Activated T-cell treated with anti-CD3 and anti-CD28 coated beads, Interleukin-2, amount 50 U/mL, for 24 hours (primary cell): ENCODE measurements around the gene MAN2B2.

Experiments used
- DNase-seq: peaks from one replicate; pipeline ENCODE4 v3.0.0-alpha.2; 2020
- H3K27ac Mint-ChIP-seq: 2 replicates; pipeline ENCODE4 v1.8.0; 2020; ENCODE audit warnings: mild to moderate bottlenecking, mixed read lengths
- H3K27me3 Mint-ChIP-seq: 2 replicates; pipeline ENCODE4 v1.8.0; 2020; ENCODE audit warnings: mixed read lengths
- H3K36me3 Mint-ChIP-seq: 2 replicates; pipeline ENCODE4 v1.8.0; 2020; ENCODE audit warnings: low read depth, mixed read lengths
- H3K4me1 Mint-ChIP-seq: 2 replicates; pipeline ENCODE4 v1.8.0; 2020; ENCODE audit warnings: low read depth, mixed read lengths
- H3K4me3 Mint-ChIP-seq: 2 replicates; pipeline ENCODE4 v1.8.0; 2020; ENCODE audit warnings: mild to moderate bottlenecking, moderate library complexity, mixed read lengths
- H3K9me3 Mint-ChIP-seq: 2 replicates; pipeline ENCODE4 v1.8.0; 2020; ENCODE audit warnings: mixed read lengths

Gene MAN2B2

DNA sequence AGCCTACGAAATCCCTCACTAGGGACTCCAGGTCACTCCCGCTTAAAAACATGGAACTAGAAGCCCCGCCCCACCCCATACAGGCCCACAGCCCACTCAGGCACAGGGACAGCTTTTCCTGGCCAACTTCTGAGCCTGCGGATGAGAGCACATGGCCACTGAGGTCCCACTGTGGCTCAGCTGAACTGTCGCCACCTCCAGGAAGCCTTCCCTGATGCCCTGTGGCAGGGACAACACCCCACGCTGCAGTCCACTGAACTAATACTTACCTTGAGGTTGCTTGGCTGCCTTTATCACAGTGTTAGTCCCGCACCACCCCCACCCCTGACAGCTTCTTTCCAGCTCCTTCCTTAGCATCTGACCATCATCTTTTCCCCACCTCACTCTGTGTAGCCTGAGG lies 39.3 kb upstream of the MAN2B2 start:
- no peaks in the 10 kb centered on the region for H3K4me1 Mint-ChIP-seq
- H3K4me3 Mint-ChIP-seq = no peak overlapping the region
- peaks cover 7% of the 10 kb centered on the region for H3K9me3 Mint-ChIP-seq
- no peaks in the 10 kb centered on the region for H3K36me3 Mint-ChIP-seq
- DNase-seq = no peak
- no peak overlapping the region for H3K27ac Mint-ChIP-seq
- peaks cover 28% of the 10 kb centered on the region for H3K27me3 Mint-ChIP-seq

DNA sequence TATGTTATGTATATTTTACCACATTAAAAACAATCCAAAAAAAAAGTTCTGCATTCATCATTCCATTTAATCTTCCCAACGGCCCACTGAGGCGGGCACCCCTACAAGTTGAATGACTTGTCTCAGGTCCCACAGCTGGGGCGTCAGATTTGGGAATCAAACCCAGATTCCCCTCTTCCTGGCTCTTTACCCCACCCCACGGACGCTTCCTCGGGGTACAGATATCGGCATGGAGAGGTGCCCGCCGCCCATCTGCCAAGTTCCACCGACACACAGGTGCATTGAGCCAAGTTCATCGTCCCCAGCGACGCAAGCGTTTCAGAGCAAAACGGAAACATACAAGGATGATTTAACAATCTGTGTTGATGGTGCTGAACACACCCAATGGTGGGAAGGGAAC lies 36.9 kb upstream of the MAN2B2 start:
- peaks cover 30% of the 10 kb centered on the region for H3K27me3 Mint-ChIP-seq
- H3K4me1 Mint-ChIP-seq = no peaks in the 10 kb centered on the region
- H3K4me3 Mint-ChIP-seq = no peak overlapping the region
- no peak for DNase-seq
- H3K27ac Mint-ChIP-seq = no peak overlapping the region
- H3K36me3 Mint-ChIP-seq = no peaks in the 10 kb centered on the region
- peaks cover 7% of the 10 kb centered on the region for H3K9me3 Mint-ChIP-seq

DNA sequence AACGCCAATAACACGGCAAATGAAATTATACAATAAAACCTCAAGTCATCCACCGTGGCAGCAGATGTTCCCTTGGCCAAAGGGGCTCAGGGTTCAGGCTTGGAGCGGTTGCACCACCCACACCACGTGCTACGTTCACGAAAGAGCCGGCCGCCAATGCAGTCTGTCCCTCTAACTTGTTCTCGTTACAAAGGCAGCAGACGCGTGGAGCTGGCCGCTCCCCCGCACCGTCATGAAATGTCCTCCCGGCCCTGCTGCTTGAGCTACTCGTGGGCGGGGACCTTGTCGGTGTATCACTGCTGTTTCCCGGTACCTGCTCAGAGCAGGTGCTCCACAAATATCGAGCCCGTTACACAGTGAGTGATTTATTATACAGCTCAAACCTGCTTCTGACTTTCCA lies 36.4 kb upstream of the MAN2B2 start:
- Mint-ChIP-seq H3K4me1 (no peaks in the 10 kb centered on the region), H3K9me3 (peaks cover 7% of the 10 kb centered on the region), H3K4me3 (no peak overlapping the region)

DNA sequence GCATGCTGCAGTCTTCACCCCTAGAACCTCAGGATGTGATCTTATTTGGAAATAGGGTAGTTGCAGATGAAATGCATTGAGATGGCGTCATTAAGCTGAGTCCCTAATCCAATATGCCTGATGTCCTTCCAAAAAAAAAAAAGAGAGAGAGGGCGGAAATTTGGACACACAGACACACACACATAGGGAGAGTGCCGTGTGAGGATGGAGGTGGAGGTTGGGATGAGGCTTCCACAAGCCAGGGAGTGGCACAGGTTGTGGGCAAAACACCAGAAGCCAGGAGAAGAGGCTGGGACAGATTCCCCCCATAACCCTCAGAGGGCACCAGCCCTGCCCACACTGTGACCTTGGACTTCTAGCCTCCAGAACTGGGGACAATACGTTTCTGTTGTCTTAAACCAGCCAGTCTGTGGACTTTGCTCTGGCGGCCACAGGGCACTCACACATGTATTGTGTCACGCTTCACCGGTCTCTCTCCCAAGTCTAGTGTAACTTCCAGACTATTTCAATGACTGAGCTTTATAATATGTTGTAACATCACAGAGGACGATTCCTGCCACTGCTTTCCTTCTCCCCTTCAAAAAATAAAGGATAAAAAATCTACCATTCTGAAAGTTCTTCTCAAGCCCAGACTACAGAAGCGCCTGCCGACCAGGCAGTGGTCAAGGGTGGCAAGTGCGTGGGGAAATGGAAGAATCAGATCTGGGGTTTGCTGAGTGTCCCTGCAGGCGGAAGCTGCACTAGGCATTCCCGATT lies 35.8 kb upstream of the MAN2B2 start:
- H3K4me3 Mint-ChIP-seq = no peak overlapping the region
- no peaks in the 10 kb centered on the region for H3K4me1 Mint-ChIP-seq
- H3K27ac Mint-ChIP-seq = no peak overlapping the region
- H3K27me3 Mint-ChIP-seq = peaks cover 37% of the 10 kb centered on the region
- peaks cover 7% of the 10 kb centered on the region for H3K9me3 Mint-ChIP-seq
- H3K36me3 Mint-ChIP-seq = no peaks in the 10 kb centered on the region
- no peak for DNase-seq

More for the DNA sequence above, 36.4 kb upstream of the MAN2B2 start:
- H3K27me3 Mint-ChIP-seq = peaks cover 32% of the 10 kb centered on the region
- no peak for DNase-seq
- no peaks in the 10 kb centered on the region for H3K36me3 Mint-ChIP-seq
- H3K27ac Mint-ChIP-seq = no peak overlapping the region

DNA sequence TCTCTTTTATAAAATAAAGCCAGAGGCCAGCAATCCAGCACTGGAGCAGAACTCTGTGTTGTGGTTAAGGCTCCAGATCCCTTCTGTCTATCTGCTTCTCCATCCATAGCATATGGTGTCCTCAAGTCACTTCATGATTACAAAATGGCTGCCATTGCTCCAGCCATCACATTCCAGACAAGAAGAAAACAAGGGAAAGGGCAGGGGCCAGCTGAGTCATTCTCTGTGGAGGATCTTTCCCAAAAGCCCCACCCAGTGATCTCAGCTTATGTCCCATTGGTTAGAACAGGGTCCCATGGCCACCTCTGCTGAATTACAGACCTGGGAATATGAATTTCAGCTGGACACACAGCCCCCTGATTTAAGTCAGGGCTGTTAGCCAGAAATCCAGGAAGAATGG lies 34.1 kb upstream of the MAN2B2 start:
- no peak for DNase-seq
- H3K27me3 Mint-ChIP-seq = peaks cover 47% of the 10 kb centered on the region
- no peaks in the 10 kb centered on the region for H3K36me3 Mint-ChIP-seq
- no peak overlapping the region for H3K4me3 Mint-ChIP-seq
- H3K4me1 Mint-ChIP-seq = no peaks in the 10 kb centered on the region
- no peak overlapping the region for H3K27ac Mint-ChIP-seq
- peaks cover 7% of the 10 kb centered on the region for H3K9me3 Mint-ChIP-seq

DNA sequence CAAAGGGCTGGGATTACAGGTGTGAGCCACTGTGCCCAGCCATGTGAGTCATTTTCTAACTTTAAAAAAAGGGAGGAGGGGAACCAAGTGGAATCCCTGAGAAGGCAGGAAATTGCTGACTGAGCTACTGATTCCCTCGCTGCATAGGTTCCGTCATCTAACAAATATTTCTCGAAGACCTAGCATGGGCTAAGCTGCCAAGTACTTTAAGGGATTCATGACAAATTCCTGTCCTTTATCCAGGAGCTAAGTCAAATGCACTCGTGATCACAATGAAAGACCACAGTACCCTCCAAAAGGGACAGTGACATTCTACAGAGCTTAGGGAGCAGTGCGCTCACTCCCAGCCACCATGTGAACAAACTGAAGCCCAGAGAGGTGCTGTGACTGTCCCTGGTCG lies 33.2 kb upstream of the MAN2B2 start:
- no peaks in the 10 kb centered on the region for H3K36me3 Mint-ChIP-seq
- peaks cover 7% of the 10 kb centered on the region for H3K9me3 Mint-ChIP-seq
- no peak overlapping the region for H3K4me3 Mint-ChIP-seq
- H3K4me1 Mint-ChIP-seq = no peaks in the 10 kb centered on the region
- no peak for DNase-seq
- H3K27ac Mint-ChIP-seq = no peak overlapping the region
- peaks cover 53% of the 10 kb centered on the region for H3K27me3 Mint-ChIP-seq

DNA sequence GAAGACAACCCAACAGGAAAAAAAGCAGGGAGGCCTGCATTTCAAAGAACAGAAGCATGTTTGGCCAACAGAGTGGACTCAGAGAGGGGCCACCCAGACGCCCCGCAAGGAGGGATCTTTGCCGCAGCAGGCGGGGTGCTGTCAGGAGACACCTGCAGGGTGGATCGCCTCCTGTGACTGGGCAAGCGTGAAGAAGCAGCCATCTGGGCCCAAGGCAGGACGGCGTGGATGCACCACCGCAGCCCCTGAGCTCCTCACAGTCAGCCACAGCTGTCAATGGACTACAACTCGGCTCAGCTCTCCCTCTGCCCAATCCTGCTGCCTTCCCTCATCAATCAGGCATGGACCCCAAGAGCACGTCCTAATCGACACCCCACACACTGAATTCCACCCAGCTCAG lies 32.0 kb upstream of the MAN2B2 start:
- no peaks in the 10 kb centered on the region for H3K36me3 Mint-ChIP-seq
- no peak overlapping the region for H3K4me3 Mint-ChIP-seq
- H3K9me3 Mint-ChIP-seq = peaks cover 7% of the 10 kb centered on the region
- H3K27ac Mint-ChIP-seq = no peak overlapping the region
- DNase-seq = no peak
- H3K4me1 Mint-ChIP-seq = no peaks in the 10 kb centered on the region
- peaks cover 62% of the 10 kb centered on the region for H3K27me3 Mint-ChIP-seq

DNA sequence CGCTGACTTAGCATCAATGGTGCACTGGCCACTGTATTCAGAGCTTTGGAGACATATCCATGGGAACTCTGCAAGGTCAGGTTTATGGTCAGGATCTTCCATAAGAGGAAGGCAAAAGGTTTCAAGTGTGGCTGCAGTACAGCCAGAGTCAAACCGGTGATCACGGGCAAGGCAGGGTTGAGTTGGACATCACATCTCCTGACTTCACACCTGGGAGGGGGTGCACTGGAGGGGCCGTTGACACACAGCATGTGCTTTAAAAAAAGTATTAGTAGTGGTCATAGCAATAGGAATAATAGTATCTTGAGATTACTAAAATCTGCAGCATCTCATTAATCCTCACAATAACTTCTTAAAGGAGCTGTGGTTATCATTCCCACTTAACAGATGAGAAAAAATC lies 28.9 kb upstream of the MAN2B2 start:
- H3K36me3 Mint-ChIP-seq = no peaks in the 10 kb centered on the region
- H3K27ac Mint-ChIP-seq = no peak overlapping the region
- no peaks in the 10 kb centered on the region for H3K9me3 Mint-ChIP-seq
- DNase-seq = no peak
- no peaks in the 10 kb centered on the region for H3K4me1 Mint-ChIP-seq
- no peak overlapping the region for H3K4me3 Mint-ChIP-seq
- H3K27me3 Mint-ChIP-seq = peaks cover 60% of the 10 kb centered on the region

DNA sequence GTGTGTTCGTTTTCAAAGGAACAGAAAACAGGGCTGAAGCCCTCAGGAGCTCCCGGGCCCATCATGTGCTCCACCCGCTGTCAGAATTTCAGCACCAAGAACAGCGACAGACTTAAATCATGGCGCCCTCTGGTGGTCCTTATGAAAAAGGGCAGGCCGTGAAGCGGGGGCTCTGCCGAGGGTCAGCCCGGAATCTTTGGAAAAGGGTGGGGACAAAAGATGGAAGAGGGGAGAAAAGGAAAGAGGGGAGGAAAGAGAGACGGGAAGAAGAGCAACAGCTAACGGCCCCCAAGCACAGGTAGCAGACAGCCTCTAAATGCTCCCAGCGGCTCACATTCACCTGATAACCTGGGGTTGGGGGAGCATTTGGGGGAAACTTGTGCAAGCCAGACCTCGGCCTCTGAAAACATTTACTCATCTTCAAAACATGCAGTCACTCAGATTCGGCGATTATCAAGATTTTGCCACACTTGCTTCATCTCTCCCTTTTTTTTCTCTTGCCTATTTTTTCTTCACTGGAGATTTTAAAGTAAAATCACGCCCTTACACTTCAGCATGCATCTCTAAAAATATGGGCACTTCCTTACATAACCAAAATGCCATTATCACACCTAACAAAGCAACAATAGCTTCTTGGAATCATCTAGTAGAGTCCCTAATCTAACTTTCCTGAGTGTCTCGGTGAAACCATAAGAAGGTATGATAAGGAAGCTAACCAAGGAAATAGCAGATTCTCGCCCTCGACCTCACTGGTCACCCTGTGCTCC lies 28.1 kb upstream of the MAN2B2 start:
- peaks cover 3% of the 10 kb centered on the region for H3K9me3 Mint-ChIP-seq
- no peaks in the 10 kb centered on the region for H3K4me1 Mint-ChIP-seq
- no peak overlapping the region for H3K4me3 Mint-ChIP-seq
- peaks cover 63% of the 10 kb centered on the region for H3K27me3 Mint-ChIP-seq
- H3K27ac Mint-ChIP-seq = no peak overlapping the region
- H3K36me3 Mint-ChIP-seq = no peaks in the 10 kb centered on the region
- DNase-seq = peak; percentile 60

DNA sequence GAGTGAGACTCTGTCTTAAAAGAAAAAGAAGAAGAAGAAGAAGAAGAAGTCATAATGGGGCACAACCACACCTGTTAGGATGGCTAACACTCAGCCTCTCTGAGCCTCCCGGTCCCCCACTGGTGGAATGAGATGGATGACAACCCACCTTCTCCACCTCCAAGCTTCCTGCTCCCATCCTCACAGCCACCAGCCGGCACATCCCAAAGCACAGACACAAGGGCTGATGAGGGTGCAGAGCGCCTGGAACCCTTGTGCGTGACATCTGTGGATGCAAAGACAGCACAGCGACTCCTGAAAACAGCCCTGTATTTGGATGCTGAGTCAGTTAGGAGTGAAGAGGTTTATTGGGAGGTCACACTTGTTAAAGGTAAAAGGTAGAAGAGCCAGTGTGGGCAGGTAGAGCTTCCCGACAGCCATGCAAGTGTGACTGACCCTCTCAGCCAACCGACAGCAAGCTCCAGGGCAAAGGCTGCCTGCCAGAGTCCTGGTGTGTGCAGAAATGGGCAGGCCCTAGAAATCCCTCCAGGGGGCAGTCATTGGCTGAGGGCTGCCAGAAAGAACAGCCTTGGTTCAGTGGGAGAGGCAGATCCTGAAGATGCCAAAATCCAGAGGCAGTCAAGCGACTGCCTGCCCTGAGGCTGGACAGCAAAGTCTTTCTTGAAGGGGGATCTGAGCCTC lies 26.6 kb upstream of the MAN2B2 start:
- H3K9me3 Mint-ChIP-seq = peaks cover 11% of the 10 kb centered on the region

DNA sequence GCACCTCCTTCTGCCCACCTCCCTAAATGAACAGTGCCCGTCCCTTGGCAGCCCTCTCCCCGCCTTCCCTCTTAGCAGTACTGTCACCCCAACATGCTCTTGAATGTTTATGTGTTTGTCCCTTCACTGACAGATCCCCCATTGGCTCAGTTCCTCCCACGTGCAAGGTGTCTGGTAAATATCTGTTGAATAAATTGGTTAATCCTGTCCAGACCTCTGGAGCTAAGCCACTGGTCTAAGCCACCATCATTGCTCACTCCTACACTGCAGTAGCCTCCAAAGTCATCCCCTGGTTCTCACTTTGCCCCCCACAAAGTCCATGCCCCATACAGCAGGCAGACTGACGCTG lies 26.1 kb upstream of the MAN2B2 start:
- no peaks in the 10 kb centered on the region for H3K36me3 Mint-ChIP-seq
- H3K27ac Mint-ChIP-seq = no peak overlapping the region
- peaks cover 69% of the 10 kb centered on the region for H3K27me3 Mint-ChIP-seq
- no peaks in the 10 kb centered on the region for H3K4me1 Mint-ChIP-seq
- DNase-seq = no peak
- H3K4me3 Mint-ChIP-seq = no peak overlapping the region
- peaks cover 11% of the 10 kb centered on the region for H3K9me3 Mint-ChIP-seq

More for the DNA sequence above, 26.6 kb upstream of the MAN2B2 start:
- no peak overlapping the region for H3K27ac Mint-ChIP-seq
- no peaks in the 10 kb centered on the region for H3K4me1 Mint-ChIP-seq
- H3K36me3 Mint-ChIP-seq = no peaks in the 10 kb centered on the region
- no peak for DNase-seq
- H3K27me3 Mint-ChIP-seq = peaks cover 69% of the 10 kb centered on the region
- H3K4me3 Mint-ChIP-seq = no peak overlapping the region

DNA sequence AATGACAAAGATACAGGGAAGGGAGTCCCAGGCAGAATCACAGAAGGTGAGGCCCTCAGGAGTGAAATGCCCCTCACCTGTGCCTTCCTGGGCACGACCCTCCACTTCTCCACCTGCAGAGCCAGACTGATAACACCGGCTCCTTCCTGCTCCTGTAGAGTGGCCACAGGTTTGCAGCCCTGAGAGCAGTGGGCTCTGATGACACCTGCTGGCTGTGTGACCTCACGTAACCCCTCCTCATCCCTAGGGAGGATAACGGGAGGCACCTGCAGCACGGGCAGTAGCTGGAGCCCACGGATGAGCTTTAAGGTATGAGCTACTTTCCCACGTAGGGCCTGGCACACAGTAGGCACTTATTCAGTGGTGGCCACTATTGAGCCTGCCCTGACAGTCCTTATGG lies 25.5 kb upstream of the MAN2B2 start:
- DNase-seq = no peak
- Mint-ChIP-seq H3K27ac (no peak overlapping the region), H3K4me1 (no peaks in the 10 kb centered on the region), H3K9me3 (peaks cover 11% of the 10 kb centered on the region), H3K36me3 (no peaks in the 10 kb centered on the region), H3K27me3 (peaks cover 67% of the 10 kb centered on the region), H3K4me3 (no peak overlapping the region)

DNA sequence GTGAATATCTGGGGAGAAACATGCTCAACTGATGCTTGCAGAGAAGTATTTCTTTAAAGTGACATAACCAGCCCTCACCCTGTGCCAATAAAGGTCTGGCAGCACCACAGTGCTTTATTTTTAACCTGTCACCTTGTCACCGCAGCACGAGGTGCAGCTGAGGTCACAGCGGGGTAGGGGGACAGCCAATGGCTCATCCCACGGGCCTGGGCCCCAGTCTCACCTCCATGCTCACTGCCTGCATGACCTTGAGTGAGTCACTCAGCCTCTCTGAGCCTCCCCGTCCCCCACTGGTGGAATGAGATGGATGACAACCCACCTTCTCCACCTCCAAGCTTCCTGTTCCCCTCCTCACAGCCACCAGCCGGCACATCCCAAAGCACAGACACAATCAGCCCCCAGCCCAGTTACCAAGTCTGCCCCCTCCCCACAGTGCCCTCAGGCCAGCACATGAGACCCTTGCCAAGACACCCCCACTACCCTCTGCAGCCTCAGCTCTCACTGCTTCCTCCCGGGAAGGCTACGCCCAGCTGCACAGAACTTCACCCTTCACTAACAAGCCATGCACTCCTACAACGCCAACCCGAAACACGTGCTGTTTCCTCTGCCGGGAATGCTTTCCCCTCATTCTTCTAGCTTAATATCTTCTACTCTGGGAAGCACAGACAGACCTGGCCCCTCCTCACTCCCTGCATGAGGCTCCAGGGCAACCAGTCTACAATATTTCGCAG lies 24.9 kb upstream of the MAN2B2 start:
- peaks cover 66% of the 10 kb centered on the region for H3K27me3 Mint-ChIP-seq
- no peak for DNase-seq
- H3K4me1 Mint-ChIP-seq = no peaks in the 10 kb centered on the region
- H3K36me3 Mint-ChIP-seq = no peaks in the 10 kb centered on the region
- no peak overlapping the region for H3K27ac Mint-ChIP-seq
- peaks cover 11% of the 10 kb centered on the region for H3K9me3 Mint-ChIP-seq
- H3K4me3 Mint-ChIP-seq = no peak overlapping the region

DNA sequence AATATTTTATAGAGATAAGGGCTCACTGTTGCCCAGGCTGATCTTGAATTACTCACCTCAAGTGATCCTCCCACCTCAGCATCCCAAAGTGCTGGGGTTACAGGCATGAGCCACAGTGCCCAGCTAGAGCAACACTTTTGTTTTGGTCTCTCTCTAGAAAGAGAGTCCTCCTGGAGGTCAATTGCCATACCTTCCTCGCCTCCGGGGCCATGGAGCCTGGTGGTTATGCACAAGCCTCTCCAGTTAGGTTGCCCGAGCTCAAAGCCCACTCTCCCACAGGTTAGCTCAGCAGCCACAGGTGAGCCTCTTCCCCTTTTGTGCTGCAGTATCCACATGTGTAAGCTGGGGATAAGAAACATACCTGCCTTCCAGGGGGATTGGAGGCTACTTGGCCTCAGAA lies 24.2 kb upstream of the MAN2B2 start:
- Mint-ChIP-seq H3K4me1 (no peaks in the 10 kb centered on the region), H3K27ac (no peak overlapping the region), H3K36me3 (no peaks in the 10 kb centered on the region), H3K4me3 (no peak overlapping the region), H3K27me3 (peaks cover 62% of the 10 kb centered on the region), H3K9me3 (peaks cover 11% of the 10 kb centered on the region)
- no peak for DNase-seq
